ENCODE data around the gene CYP17A1.

The CYP17A1 gene

GRCh38 chr10:102811346-102811745 is 25.9 kb downstream of the CYP17A1 start:
- Histone ChIP-seq H3K27ac (ENCODE audit: low read depth, low read length) (no peak overlapping the region), H3K36me3 (ENCODE audit: control insufficient read depth in 1 of 2, insufficient read depth in 2 of 2, low read length in 2 of 2) (peaks cover 7 to 35% of the 10 kb centered on the region in 2 donors), H3K4me1 (ENCODE audit: control insufficient read depth in 1 of 2, insufficient read depth in 2 of 2, low read length in 2 of 2) (peaks cover 26 to 28% of the 10 kb centered on the region in 2 donors)

GRCh38 chr10:102808380-102808779 is 28.8 kb downstream of the CYP17A1 start:
- H3K36me3 ChIP-seq (ENCODE audit: control insufficient read depth in 1 of 2, insufficient read depth in 2 of 2, low read length in 2 of 2) = peaks cover 11 to 37% of the 10 kb centered on the region in 2 donors
- no peaks in the 10 kb centered on the region for H3K27me3 ChIP-seq (ENCODE audit: control insufficient read depth in 1 of 2, insufficient read depth in 2 of 2, low read length in 2 of 2)
- no peak overlapping the region for H3K9ac ChIP-seq (ENCODE audit: low read depth in 1 of 2, low read length in 2 of 2)
- no peaks in the 10 kb centered on the region for H3K9me3 ChIP-seq (ENCODE audit: control insufficient read depth in 1 of 2, low read length in 2 of 2)
- no peak overlapping the region for H3K27ac ChIP-seq (ENCODE audit: low read depth, low read length)
- H3K4me1 ChIP-seq (ENCODE audit: control insufficient read depth in 1 of 2, insufficient read depth in 2 of 2, low read length in 2 of 2) = peaks cover 3 to 11% of the 10 kb centered on the region in 2 donors
- H3K4me3 ChIP-seq (ENCODE audit: low read depth in 1 of 2, low read length in 2 of 2) = no peak overlapping the region

More at GRCh38 chr10:102811346-102811745, 25.9 kb downstream of the CYP17A1 start:
- Histone ChIP-seq H3K27me3 (ENCODE audit: control insufficient read depth in 1 of 2, insufficient read depth in 2 of 2, low read length in 2 of 2) (no peaks in the 10 kb centered on the region), H3K9me3 (ENCODE audit: control insufficient read depth in 1 of 2, low read length in 2 of 2) (no peaks in the 10 kb centered on the region), H3K9ac (ENCODE audit: low read depth in 1 of 2, low read length in 2 of 2) (no peak overlapping the region), H3K4me3 (ENCODE audit: low read depth in 1 of 2, low read length in 2 of 2) (no peak overlapping the region)

DNA sequence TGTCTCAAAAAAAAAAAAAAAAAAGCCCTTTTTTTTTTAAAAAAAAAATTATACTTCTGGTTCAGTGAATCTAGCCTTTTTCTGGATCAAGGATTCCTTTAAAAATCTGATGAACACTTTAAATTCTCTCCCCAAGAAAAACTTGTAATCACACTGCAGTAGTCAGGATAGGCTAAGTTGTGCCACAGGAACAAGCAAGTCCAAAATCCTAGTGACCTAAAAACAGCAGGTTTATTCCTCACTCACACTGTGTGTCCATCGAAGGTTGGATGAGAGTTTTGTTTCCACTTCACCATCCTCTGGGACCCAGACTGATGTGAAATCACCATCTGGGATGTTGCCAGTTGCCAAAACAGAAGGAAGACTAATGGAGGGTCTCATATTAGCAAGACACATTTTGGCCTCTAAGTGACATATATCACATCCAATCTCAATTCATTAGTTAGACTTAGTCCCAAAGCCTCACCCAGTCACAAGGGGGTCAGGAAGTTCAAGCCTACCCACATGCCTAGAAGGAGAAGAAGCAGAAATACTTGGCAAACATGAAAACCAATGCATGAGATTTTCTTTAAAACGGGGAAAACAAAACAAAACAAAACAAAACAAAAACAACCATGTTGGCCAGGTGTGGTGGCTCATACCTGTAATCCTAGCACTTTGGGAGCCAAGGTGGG is 32.7 kb downstream of the CYP17A1 start:
- Histone ChIP-seq H3K36me3 (ENCODE audit: control insufficient read depth in 1 of 2, insufficient read depth in 2 of 2, low read length in 2 of 2) (peaks cover 9 to 31% of the 10 kb centered on the region in 2 donors), H3K4me3 (ENCODE audit: low read depth in 1 of 2, low read length in 2 of 2) (no peak overlapping the region), H3K27ac (ENCODE audit: low read depth, low read length) (no peak overlapping the region), H3K4me1 (ENCODE audit: control insufficient read depth in 1 of 2, insufficient read depth in 2 of 2, low read length in 2 of 2) (peaks cover 17 to 19% of the 10 kb centered on the region in 2 donors), H3K9me3 (ENCODE audit: control insufficient read depth in 1 of 2, low read length in 2 of 2) (no peaks in the 10 kb centered on the region), H3K27me3 (ENCODE audit: control insufficient read depth in 1 of 2, insufficient read depth in 2 of 2, low read length in 2 of 2) (no peaks in the 10 kb centered on the region), H3K9ac (ENCODE audit: low read depth in 1 of 2, low read length in 2 of 2) (no peak overlapping the region)

GRCh38 chr10:102802920-102803534 is 34.2 kb downstream of the CYP17A1 start:
- H3K27me3 ChIP-seq (ENCODE audit: control insufficient read depth in 1 of 2, insufficient read depth in 2 of 2, low read length in 2 of 2) = no peaks in the 10 kb centered on the region
- no peaks in the 10 kb centered on the region for H3K9me3 ChIP-seq (ENCODE audit: control insufficient read depth in 1 of 2, low read length in 2 of 2)
- H3K27ac ChIP-seq (ENCODE audit: low read depth, low read length) = no peak overlapping the region
- H3K36me3 ChIP-seq (ENCODE audit: control insufficient read depth in 1 of 2, insufficient read depth in 2 of 2, low read length in 2 of 2) = peaks cover 16 to 44% of the 10 kb centered on the region in 2 donors
- peaks cover 19% of the 10 kb centered on the region in 2 donors for H3K4me1 ChIP-seq (ENCODE audit: control insufficient read depth in 1 of 2, insufficient read depth in 2 of 2, low read length in 2 of 2)
- no peak overlapping the region for H3K4me3 ChIP-seq (ENCODE audit: low read depth in 1 of 2, low read length in 2 of 2)
- H3K9ac ChIP-seq (ENCODE audit: low read depth in 1 of 2, low read length in 2 of 2) = no peak overlapping the region

GRCh38 chr10:102801978-102802377 is 35.2 kb downstream of the CYP17A1 start:
- Histone ChIP-seq H3K27ac (ENCODE audit: low read depth, low read length) (peak overlapping the region; percentile 21), H3K9me3 (ENCODE audit: control insufficient read depth in 1 of 2, low read length in 2 of 2) (no peaks in the 10 kb centered on the region), H3K27me3 (ENCODE audit: control insufficient read depth in 1 of 2, insufficient read depth in 2 of 2, low read length in 2 of 2) (no peaks in the 10 kb centered on the region), H3K4me3 (ENCODE audit: low read depth in 1 of 2, low read length in 2 of 2) (no peak overlapping the region), H3K36me3 (ENCODE audit: control insufficient read depth in 1 of 2, insufficient read depth in 2 of 2, low read length in 2 of 2) (peaks cover 18 to 46% of the 10 kb centered on the region in 2 donors), H3K4me1 (ENCODE audit: control insufficient read depth in 1 of 2, insufficient read depth in 2 of 2, low read length in 2 of 2) (peaks cover 19 to 20% of the 10 kb centered on the region in 2 donors), H3K9ac (ENCODE audit: low read depth in 1 of 2, low read length in 2 of 2) (no peak overlapping the region)

- Histone ChIP-seq H3K4me3 (ENCODE audit: low read depth in 1 of 2, low read length in 2 of 2) (no peak overlapping the region), H3K27ac (ENCODE audit: low read depth, low read length) (peak overlapping the region; percentile 30), H3K9ac (ENCODE audit: low read depth in 1 of 2, low read length in 2 of 2) (no peak overlapping the region), H3K9me3 (ENCODE audit: control insufficient read depth in 1 of 2, low read length in 2 of 2) (no peaks in the 10 kb centered on the region), H3K27me3 (ENCODE audit: control insufficient read depth in 1 of 2, insufficient read depth in 2 of 2, low read length in 2 of 2) (no peaks in the 10 kb centered on the region), H3K4me1 (ENCODE audit: control insufficient read depth in 1 of 2, insufficient read depth in 2 of 2, low read length in 2 of 2) (peaks cover 23 to 24% of the 10 kb centered on the region in 2 donors), H3K36me3 (ENCODE audit: control insufficient read depth in 1 of 2, insufficient read depth in 2 of 2, low read length in 2 of 2) (peaks cover 18 to 44% of the 10 kb centered on the region in 2 donors)
Observed at GRCh38 chr10:102801496-102801895, 35.7 kb downstream of the CYP17A1 start.

GRCh38 chr10:102800611-102801335 is 36.4 kb downstream of the CYP17A1 start:
- H3K4me1 ChIP-seq (ENCODE audit: control insufficient read depth in 1 of 2, insufficient read depth in 2 of 2, low read length in 2 of 2) = peaks cover 28 to 32% of the 10 kb centered on the region in 2 donors
- no peak overlapping the region for H3K4me3 ChIP-seq (ENCODE audit: low read depth in 1 of 2, low read length in 2 of 2)
- H3K9me3 ChIP-seq (ENCODE audit: control insufficient read depth in 1 of 2, low read length in 2 of 2) = no peaks in the 10 kb centered on the region
- H3K9ac ChIP-seq (ENCODE audit: low read depth in 1 of 2, low read length in 2 of 2) = no peak overlapping the region
- no peaks in the 10 kb centered on the region for H3K27me3 ChIP-seq (ENCODE audit: control insufficient read depth in 1 of 2, insufficient read depth in 2 of 2, low read length in 2 of 2)
- no peak overlapping the region for H3K27ac ChIP-seq (ENCODE audit: low read depth, low read length)
- H3K36me3 ChIP-seq (ENCODE audit: control insufficient read depth in 1 of 2, insufficient read depth in 2 of 2, low read length in 2 of 2) = peaks cover 18 to 41% of the 10 kb centered on the region in 2 donors

DNA sequence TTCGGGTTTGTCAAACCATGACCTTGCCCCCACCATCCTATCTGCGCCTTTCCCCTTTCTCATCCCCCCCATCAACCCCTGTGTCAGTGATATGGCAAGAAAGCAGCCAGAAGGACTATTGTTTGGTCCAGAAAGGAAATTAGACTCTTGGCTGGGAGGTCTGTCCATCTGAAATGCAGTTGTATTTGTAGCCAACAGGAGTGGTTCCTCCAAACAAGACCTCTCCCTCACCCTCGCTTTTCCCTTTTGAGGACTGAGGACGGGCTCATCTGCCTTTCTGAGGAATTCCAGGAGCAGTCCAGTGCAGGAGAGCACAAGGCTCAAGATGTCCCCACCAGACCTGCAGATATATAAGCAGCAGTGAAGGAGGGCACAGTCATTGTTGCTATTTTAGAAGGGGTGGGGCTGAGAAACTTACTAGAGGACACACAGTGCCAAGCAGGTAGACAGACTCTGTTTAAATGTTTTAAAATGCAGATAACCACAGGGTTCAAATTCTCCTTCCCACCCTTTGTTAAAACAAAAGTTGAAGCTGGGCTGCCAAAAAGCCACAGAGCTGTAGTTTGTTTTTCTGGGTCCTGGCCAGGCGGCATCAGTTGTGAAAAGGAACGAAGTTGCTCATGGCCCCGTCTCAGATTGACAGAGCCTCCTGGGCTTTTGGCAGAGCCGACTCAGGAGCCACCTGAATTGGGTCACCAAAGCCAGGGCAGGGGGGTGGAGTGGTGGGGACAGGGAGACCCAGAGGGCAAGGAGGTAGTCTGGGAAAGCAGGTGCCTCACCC is 37.3 kb downstream of the CYP17A1 start:
- Histone ChIP-seq H3K4me1 (ENCODE audit: control insufficient read depth in 1 of 2, insufficient read depth in 2 of 2, low read length in 2 of 2) (peaks cover 33 to 39% of the 10 kb centered on the region in 2 donors), H3K4me3 (ENCODE audit: low read depth in 1 of 2, low read length in 2 of 2) (no peak overlapping the region), H3K9me3 (ENCODE audit: control insufficient read depth in 1 of 2, low read length in 2 of 2) (no peaks in the 10 kb centered on the region), H3K36me3 (ENCODE audit: control insufficient read depth in 1 of 2, insufficient read depth in 2 of 2, low read length in 2 of 2) (peaks cover 18 to 37% of the 10 kb centered on the region in 2 donors), H3K27ac (ENCODE audit: low read depth, low read length) (peak overlapping the region; percentile 5), H3K27me3 (ENCODE audit: control insufficient read depth in 1 of 2, insufficient read depth in 2 of 2, low read length in 2 of 2) (no peaks in the 10 kb centered on the region), H3K9ac (ENCODE audit: low read depth in 1 of 2, low read length in 2 of 2) (no peak overlapping the region)

GRCh38 chr10:102796407-102797176 is 40.6 kb downstream of the CYP17A1 start:
- no peaks in the 10 kb centered on the region for H3K27me3 ChIP-seq (ENCODE audit: control insufficient read depth in 1 of 2, insufficient read depth in 2 of 2, low read length in 2 of 2)
- H3K9me3 ChIP-seq (ENCODE audit: control insufficient read depth in 1 of 2, low read length in 2 of 2) = no peaks in the 10 kb centered on the region
- H3K4me3 ChIP-seq (ENCODE audit: low read depth in 1 of 2, low read length in 2 of 2) = no peak overlapping the region
- peak overlapping the region in 1 of 2 donors; percentile 6 for H3K9ac ChIP-seq (ENCODE audit: low read depth in 1 of 2, low read length in 2 of 2)
- peak overlapping the region; percentile 37 for H3K27ac ChIP-seq (ENCODE audit: low read depth, low read length)
- peaks cover 22 to 31% of the 10 kb centered on the region in 2 donors for H3K4me1 ChIP-seq (ENCODE audit: control insufficient read depth in 1 of 2, insufficient read depth in 2 of 2, low read length in 2 of 2)
- H3K36me3 ChIP-seq (ENCODE audit: control insufficient read depth in 1 of 2, insufficient read depth in 2 of 2, low read length in 2 of 2) = peaks cover 14 to 32% of the 10 kb centered on the region in 2 donors
